Pancreas (tissue), 10 donors: ENCODE results near the gene TMEM170B. TPM values are rescaled to one million over a fixed set of nuclear protein-coding genes. Genes with fewer than 3 reads are reported as not detected.

ENCODE experiments used
- ATAC-seq, 4 donors: fragments of 200-7000 bp; cut with Tn5 transposase; one replicate each; pipeline versions ENCODE4 v1.8.0 to v1.9.1; 2020; ENCODE audit warnings: mild to moderate bottlenecking in 4 of 4, moderate library complexity in 4 of 4
- DNase-seq, 6 donors: peaks; one replicate each; pipeline ENCODE4 v3.0.0-alpha.2; 2020
- FAIRE-seq: peaks from 2 replicates; lab custom pipeline; 2012; peaks lifted over from hg19 to GRCh38; lab: Jason Lieb, UNC
- H3K27ac ChIP-seq, 4 donors: fragments of 200-600 bp; sonication (generic); 1 replicate in 3 of 4; 2 replicates in 1 of 4; pipeline versions ENCODE4 v1.5.0 to v1.8.0; 2020
- H3K27me3 ChIP-seq, 4 donors: fragments of 200-600 bp; one replicate each; pipeline ENCODE4 v1.8.0; 2021
- H3K36me3 ChIP-seq, 3 donors: fragments of 200-600 bp; sonication (generic) in 1 of 3; one replicate each; pipeline versions ENCODE4 v1.5.0 to v1.8.0; 2020 to 2021
- H3K4me1 ChIP-seq, 3 donors: fragments of 200-600 bp; one replicate each; pipeline ENCODE4 v1.8.0; 2021
- H3K4me3 ChIP-seq, 4 donors: fragments of 200-600 bp; sonication (generic) in 2 of 4; one replicate each; pipeline versions ENCODE4 v1.5.0 to v1.8.0; 2020 to 2021
- H3K9me3 ChIP-seq, 4 donors: fragments of 200-600 bp; one replicate each; pipeline ENCODE4 v1.8.0; 2021
- CTCF ChIP-seq, 4 donors: fragments of 200-600 bp; sonication (generic) in 3 of 4; IDR thresholded peaks; one replicate each; pipeline versions ENCODE4 v1.5.0 to v1.8.0; 2021; ENCODE audit warnings: antibody characterized with exemption in 4 of 4
- WGBS, 2 donors: extraction: QIAGEN DNeasy Blood & Tissue Kit; methylation state at CpG; one replicate each; pipeline ENCODE4 v1.1.7; 2013; 5-methylcytosine and 5-hydroxymethylcytosine counted together
- intact Hi-C, 3 donors: fragments of 100-400 bp; cut with DNase I; formaldehyde crosslinking; loops; one replicate each; pipeline versions ENCODE4 v1.11.1 to v1.14.2; 2022
- polyA plus RNA-seq, 2 donors: library from polyadenylated mRNA; stranded (reverse); fragments of 200-250 nt; gene quantifications; one replicate each; pipeline ENCODE4 v1.2.3, GENCODE V29; 2013
- total RNA-seq, 6 donors: library from RNA; stranded (reverse); fragmentation: NEBNext Ultra II Directional in 4 of 6; extraction: Animal tissue kit (Norgen Biotek cat#: 25700) in 4 of 6; gene quantifications; one replicate each; pipeline versions ENCODE4 v1.2.1 to v1.2.4, GENCODE V29; 2021 to 2023
- donor health status: healthy with polysubstance abuse.
- donor health status: DM: no; HTN: no; CAD: no; lungs with moderate emphysema.
- donor health status: DM: no; HTN: no; CAD: no.
- donor health status: control.
- donor health status: control.
- donor health status: Bipolar disorder and iron deficiency.
- donor health status: DM: yes; HTN: yes; CAD: no.
- donor health status: DM: no; HTN: no; CAD: no.
- donor health status: DM: no; HTN: no; CAD: no.
- donor health status: DM: yes; HTN: yes; CAD: no.

TMEM170B gene
- total and polyA plus RNA-seq, 8 donors, result 0.49 to 2.3 (median 1.4) TPM

- Histone ChIP-seq H3K27ac (no peak overlapping the region), H3K36me3 (no peaks in the 10 kb centered on the region), H3K4me3 (no peak overlapping the region), H3K4me1 (no peaks in the 10 kb centered on the region), H3K27me3 (no peaks in the 10 kb centered on the region), H3K9me3 (no peaks in the 10 kb centered on the region)
- TF ChIP-seq CTCF (IDR thresholded peaks at IDR 0.05), result no peak
- ATAC-seq (no peak), DNase-seq (no peak), FAIRE-seq (no peak)
- WGBS, 2 donors, result 63 to 85% methylated on average over 4 of the region's 4 CpGs
- intact Hi-C loops, result loop anchor here in 1 of 3 donors (10.0 kb wide), 1 partner anchor 639 kb away; no protein-coding TSS in a partner anchor
These were observed 58.4 kb downstream of the TMEM170B start for GRCh38 chr6:11595903-11596302.

- Histone ChIP-seq H3K9me3 (no peaks in the 10 kb centered on the region), H3K27me3 (no peaks in the 10 kb centered on the region), H3K36me3 (no peaks in the 10 kb centered on the region), H3K4me3 (no peak overlapping the region), H3K4me1 (no peaks in the 10 kb centered on the region), H3K27ac (no peak overlapping the region)
- ATAC-seq (no peak), DNase-seq (no peak), FAIRE-seq (no peak)
- no peak for TF ChIP-seq CTCF (IDR thresholded peaks at IDR 0.05)
- intact Hi-C loops, result loop anchor here in 1 of 3 donors (10.0 kb wide), 1 partner anchor 638 kb away; no protein-coding TSS in a partner anchor
- 82 to 91% methylated on average over 8 of the region's 8 CpGs for WGBS, 2 donors
These were observed 59.2 kb downstream of the TMEM170B start for GRCh38 chr6:11596640-11597237.

GRCh38 chr6:11598687-11599086 lies 61.1 kb downstream of the TMEM170B start:
- H3K27ac ChIP-seq, result no peak overlapping the region
- H3K4me3 ChIP-seq, result no peak overlapping the region
- FAIRE-seq (no peak), DNase-seq (no peak), ATAC-seq (peak in 1 of 4 donors; percentile 22)
- no peaks in the 10 kb centered on the region for H3K27me3 ChIP-seq
- 63 to 75% methylated on average over 8 of the region's 8 CpGs for WGBS, 2 donors
- intact Hi-C loops, result loop anchor here in 1 of 3 donors (10.0 kb wide), 1 partner anchor 636 kb away; no protein-coding TSS in a partner anchor
- no peaks in the 10 kb centered on the region for H3K4me1 ChIP-seq
- no peak for TF ChIP-seq CTCF (IDR thresholded peaks at IDR 0.05)
- H3K36me3 ChIP-seq, result no peaks in the 10 kb centered on the region
- H3K9me3 ChIP-seq, result no peaks in the 10 kb centered on the region

GRCh38 chr6:11600251-11600650 lies 62.7 kb downstream of the TMEM170B start:
- FAIRE-seq (no peak), DNase-seq (no peak), ATAC-seq (no peak)
- Histone ChIP-seq H3K36me3 (no peaks in the 10 kb centered on the region), H3K27ac (no peak overlapping the region), H3K4me1 (no peaks in the 10 kb centered on the region), H3K4me3 (no peak overlapping the region), H3K27me3 (no peaks in the 10 kb centered on the region), H3K9me3 (no peaks in the 10 kb centered on the region)
- no peak for TF ChIP-seq CTCF (IDR thresholded peaks at IDR 0.05)
- WGBS, 2 donors, result 87 to 93% methylated on average over 7 of the region's 7 CpGs
- intact Hi-C loops, result no loop called here
